ENCODE results near the gene NARF. TPM values are rescaled to one million over a fixed set of nuclear protein-coding genes. Genes with fewer than 3 reads are reported as not detected.
"Not testable (repeated sequence)": the region's sequence is repeated elsewhere in the genome, so short reads cannot be mapped to it uniquely, and the experiment has no call there.

The NARF gene
- total and polyA plus RNA-seq, 2 donors (not counting 3 experiments of a cell fraction or from before 2014, with no cell fraction given): 83.4 to 158 TPM

GRCh38 chr17:82411396-82412053, 47.0 kb upstream of the NARF start:
- CTCF ChIA-PET: interaction anchor here (1.1 kb wide), 1 partner anchor 10 kb away, joined by 6 read pairs; no protein-coding TSS in a partner anchor
- no peak for TF ChIP-seq CTCF (IDR thresholded peaks at IDR 0.05; ENCODE audit: extremely low read depth in 1 of 2, insufficient read depth in 1 of 2, low read depth in 1 of 2, low read length in 2 of 2)
- TF ChIP-seq POLR2AphosphoS5 (IDR thresholded peaks at IDR 0.05; ENCODE audit: insufficient read depth, low read depth, low read length): no peak
- TF ChIP-seq GATA2 (IDR thresholded peaks at IDR 0.05; ENCODE audit: insufficient read depth, insufficient read length, low read depth, low read length): no peak
- no peak for TF ChIP-seq MYC (IDR thresholded peaks at IDR 0.05; ENCODE audit: low read depth, low read length)
- no peak for TF ChIP-seq MAX (IDR thresholded peaks at IDR 0.05; ENCODE audit: insufficient read depth, insufficient read length)
- TF ChIP-seq POLR2A (IDR thresholded peaks at IDR 0.05; ENCODE audit: low read depth, low read length): no peak
- no peak for TF ChIP-seq FOS (IDR thresholded peaks at IDR 0.05; ENCODE audit: borderline replicate concordance, insufficient read depth, low read length)
- no peak for TF ChIP-seq EZH2 (IDR thresholded peaks at IDR 0.05; ENCODE audit: borderline replicate concordance, low read depth, low read length, severe bottlenecking)
- TF ChIP-seq JUN (IDR thresholded peaks at IDR 0.05; ENCODE audit: borderline replicate concordance, insufficient read depth, insufficient read length, low read depth): no peak
- POLR2A ChIA-PET: no interaction called here
- Histone ChIP-seq H3K27me3 (ENCODE audit: control insufficient read depth in 2 of 2, insufficient read depth in 2 of 2, low read length in 2 of 2) (no peaks in the 10 kb centered on the region), H3K9me1 (replicated peaks; ENCODE audit: control insufficient read depth, extremely low read depth, insufficient read depth, low read length) (no peaks in the 10 kb centered on the region), H3K4me1 (ENCODE audit: control insufficient read depth, extremely low read depth, insufficient read depth, low read length) (no peaks in the 10 kb centered on the region), H3K9ac (replicated peaks; ENCODE audit: extremely low read depth, insufficient read depth, low read length) (no peak overlapping the region), H3K9me3 (replicated peaks; ENCODE audit: control insufficient read depth, insufficient read depth, low read length) (no peaks in the 10 kb centered on the region), H3K27ac (ENCODE audit: insufficient read depth, low read depth, low read length) (no peak overlapping the region), H3K79me2 (ENCODE audit: control insufficient read depth, insufficient read depth, low read length) (no peaks in the 10 kb centered on the region), H3K36me3 (ENCODE audit: control insufficient read depth in 2 of 2, extremely low read depth in 1 of 2, insufficient read depth in 2 of 2, low read length in 2 of 2) (no peaks in the 10 kb centered on the region), H4K20me1 (replicated peaks; ENCODE audit: control insufficient read depth, extremely low read depth, insufficient read depth, low read length) (no peaks in the 10 kb centered on the region), H3K4me2 (ENCODE audit: insufficient read depth, low read length) (no peak overlapping the region), H3K4me3 (replicated peaks in 1 of 3; ENCODE audit: insufficient read depth in 1 of 3, low read depth in 1 of 3, low read length in 3 of 3) (no peak overlapping the region), H2AFZ (ENCODE audit: low read depth, low read length) (no peak overlapping the region)
- DNase-seq (ENCODE audit: low read depth, low spot score) (no peak), FAIRE-seq (no peak)
- no TSS peak for BruUV-seq (replicated peaks)
- dilution Hi-C loops (cut with MboI; ENCODE audit: extremely low pct_ligation_motif_present, low sequenced_read_pairs): no loop called here
- intact Hi-C loops (cut with micrococcal nuclease): loop anchor here (10.0 kb wide), 2 partner anchors 167 to 377 kb away; partner anchors contain the start of genes DCXR and RAC3

GRCh38 chr17:82412081-82412480, 46.5 kb upstream of the NARF start:
- FAIRE-seq; H3K4me1 ChIP-seq (ENCODE audit: control insufficient read depth, extremely low read depth, insufficient read depth, low read length); H3K9me1 ChIP-seq (replicated peaks; ENCODE audit: control insufficient read depth, extremely low read depth, insufficient read depth, low read length); BruUV-seq (replicated peaks); CTCF ChIA-PET; H3K9me3 ChIP-seq (replicated peaks; ENCODE audit: control insufficient read depth, insufficient read depth, low read length); H3K4me2 ChIP-seq (ENCODE audit: insufficient read depth, low read length); H4K20me1 ChIP-seq (replicated peaks; ENCODE audit: control insufficient read depth, extremely low read depth, insufficient read depth, low read length); H3K79me2 ChIP-seq (ENCODE audit: control insufficient read depth, insufficient read depth, low read length); H3K27me3 ChIP-seq (ENCODE audit: control insufficient read depth in 2 of 2, insufficient read depth in 2 of 2, low read length in 2 of 2); dilution Hi-C loops (cut with MboI; ENCODE audit: extremely low pct_ligation_motif_present, low sequenced_read_pairs); H3K27ac ChIP-seq (ENCODE audit: insufficient read depth, low read depth, low read length); H3K36me3 ChIP-seq (ENCODE audit: control insufficient read depth in 2 of 2, extremely low read depth in 1 of 2, insufficient read depth in 2 of 2, low read length in 2 of 2); DNase-seq (ENCODE audit: low read depth, low spot score); H3K9ac ChIP-seq (replicated peaks; ENCODE audit: extremely low read depth, insufficient read depth, low read length); POLR2A ChIA-PET; H3K4me3 ChIP-seq (replicated peaks in 1 of 3; ENCODE audit: insufficient read depth in 1 of 3, low read depth in 1 of 3, low read length in 3 of 3); H2AFZ ChIP-seq (ENCODE audit: low read depth, low read length): not testable (repeated sequence)
- intact Hi-C loops (cut with micrococcal nuclease): loop anchor here (10.0 kb wide), 2 partner anchors 167 to 377 kb away; partner anchors contain the start of genes DCXR and RAC3

Data from endothelial cell of umbilical vein (primary cell).